HepG2 (cell line): ENCODE data around the gene ATN1. TPM values are rescaled to one million over a fixed set of nuclear protein-coding genes. Genes with fewer than 3 reads are reported as not detected.

ENCODE experiments used
- DR1 ChIP-seq: sonication (generic); formaldehyde crosslinking; IDR thresholded peaks from 2 replicates; pipeline ENCODE4 v1.8.0; 2021; ENCODE audit warnings: mild to moderate bottlenecking, missing genetic modification reagents, inconsistent platforms
- GATAD2A ChIP-seq: IDR thresholded peaks from 2 replicates; pipeline ENCODE4 v1.6.1; 2016
- GLMP ChIP-seq: sonication (generic); formaldehyde crosslinking; IDR thresholded peaks from 2 replicates; pipeline ENCODE4 v1.9.0; 2021; ENCODE audit warnings: missing genetic modification reagents, mild to moderate bottlenecking, borderline replicate concordance
- HCFC1 ChIP-seq: fragments of 150-350 bp; IDR thresholded peaks from 2 replicates; pipeline ENCODE4 v1.6.1; 2014; ENCODE audit warnings: low read depth, low read length
- MIER3 ChIP-seq: IDR thresholded peaks from 2 replicates; pipeline ENCODE4 v1.6.1; 2016; ENCODE audit warnings: missing compliant biosample characterization, borderline replicate concordance
- NR3C1 ChIP-seq: sonication (generic); formaldehyde crosslinking; IDR thresholded peaks from 2 replicates; pipeline ENCODE4 v1.4.0; 2020; ENCODE audit warnings: missing genetic modification reagents
- SIN3A ChIP-seq: IDR thresholded peaks from 2 replicates; pipeline ENCODE4 v1.6.1; 2011; ENCODE audit warnings: low read depth, mild to moderate bottlenecking, control low read depth, low read length, borderline replicate concordance
- ZMYM2 ChIP-seq: sonication (generic); formaldehyde crosslinking; IDR thresholded peaks from 2 replicates; pipeline ENCODE4 v1.8.0; 2022; ENCODE audit warnings: mild to moderate bottlenecking, missing genetic modification reagents
- ZNF354B ChIP-seq: sonication (generic); formaldehyde crosslinking; IDR thresholded peaks from 2 replicates; pipeline ENCODE4 v1.8.0; 2022; ENCODE audit warnings: mild to moderate bottlenecking, missing genetic modification reagents
- ZNF724P ChIP-seq: sonication (generic); formaldehyde crosslinking; IDR thresholded peaks from 2 replicates; pipeline ENCODE4 v1.8.0; 2022; ENCODE audit warnings: missing genetic modification reagents, borderline replicate concordance
- ZNF737 ChIP-seq: sonication (generic); formaldehyde crosslinking; IDR thresholded peaks from 2 replicates; pipeline ENCODE4 v1.5.0; 2020; ENCODE audit warnings: missing genetic modification reagents, mild to moderate bottlenecking, borderline replicate concordance
- polyA plus RNA-seq, 8 experiments: library from polyadenylated mRNA; depleted of rRNA in 3 of 8; stranded (reverse) in 7 of 8; unstranded in 1 of 8; fragments of >200 nt; fragmentation: Illumina TruSeq in 4 of 8; extraction: Trizol in 4 of 8; gene quantifications; 2 replicates each; pipeline versions ENCODE4 v1.2.1 to v1.2.3, GENCODE V29; 2011 to 2016; ENCODE audit warnings: low read depth in 4 of 8, missing spikeins in 1 of 8, mixed read lengths in 1 of 8; ENCODE audit not compliant: insufficient read depth in 1 of 8
- total RNA-seq, 5 experiments: library from RNA; depleted of rRNA; stranded (reverse); fragments of >200 nt; fragmentation: Illumina TruSeq; extraction: Trizol; gene quantifications; 2 replicates each; pipeline ENCODE4 v1.2.3, GENCODE V29; 2016; ENCODE audit warnings: low read depth in 1 of 5
- TF ChIP-seq, protein P1 (sequence below): sonication (generic); formaldehyde crosslinking; IDR thresholded peaks from 2 replicates; pipeline ENCODE4 v1.4.0; 2020; ENCODE audit warnings: low read depth, mild to moderate bottlenecking, missing genetic modification reagents
- TF ChIP-seq, protein P2 (sequence below): sonication (generic); formaldehyde crosslinking; IDR thresholded peaks from 2 replicates; pipeline ENCODE4 v1.5.1; 2020; ENCODE audit warnings: missing genetic modification reagents, mild to moderate bottlenecking, borderline replicate concordance
- TF ChIP-seq, protein P3 (sequence below): sonication (generic); formaldehyde crosslinking; IDR thresholded peaks from 2 replicates; pipeline ENCODE4 v1.8.1; 2023; ENCODE audit warnings: mild to moderate bottlenecking, missing genetic modification reagents
- TF ChIP-seq, protein P4 (sequence below): sonication (generic); formaldehyde crosslinking; IDR thresholded peaks from 2 replicates; pipeline ENCODE4 v1.4.0; 2020; ENCODE audit warnings: missing genetic modification reagents

Gene ATN1
- total and polyA plus RNA-seq, 2 of the 13 experiments (the other 11 are each of a cell fraction or from before 2014, with no cell fraction given): 2.1 to 8.6 TPM

DNA sequence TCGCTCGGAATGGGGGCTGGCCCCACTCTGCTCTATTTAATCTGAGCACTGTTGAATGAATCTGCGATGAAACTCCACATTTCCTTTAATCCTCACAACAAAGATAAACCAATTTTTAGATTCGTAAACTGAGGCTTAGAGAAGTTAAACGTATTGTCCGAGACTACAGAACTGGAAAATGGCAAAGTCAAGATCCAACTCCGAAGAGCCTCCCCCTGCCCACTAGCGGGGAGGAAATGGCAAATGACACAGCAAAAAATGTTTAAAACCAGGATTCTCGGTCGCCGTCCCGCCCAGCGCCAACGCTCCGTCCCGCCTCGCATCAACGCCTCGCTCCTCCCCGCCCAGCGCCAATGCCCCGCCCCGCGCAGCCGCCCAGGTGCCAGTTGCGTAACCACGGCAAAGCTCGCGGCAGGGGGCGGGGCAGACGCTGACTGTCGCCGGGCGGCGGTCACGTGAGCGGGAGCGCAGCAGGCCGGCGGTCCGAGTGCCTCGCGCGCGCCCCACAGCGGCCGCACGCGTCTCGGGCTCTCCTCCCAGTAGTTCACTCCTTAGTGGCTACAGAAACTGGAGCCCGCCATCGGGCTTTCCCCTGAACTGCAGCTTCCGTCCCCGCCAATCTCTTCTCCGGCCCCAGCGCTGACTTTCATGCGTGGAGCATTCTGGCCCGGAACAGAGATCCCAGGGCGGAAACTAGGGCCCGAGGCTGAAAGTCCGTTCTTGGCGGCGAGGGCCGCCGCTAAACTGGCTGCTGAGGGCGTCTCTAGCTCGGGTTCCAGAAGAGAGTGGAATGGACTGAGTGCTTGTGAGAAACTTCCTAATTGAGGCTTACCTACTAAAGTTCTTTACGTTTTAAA, 36.7 kb upstream of the ATN1 start (continued):
- peak; percentile 54; the same call in 1 of the 2 replicates for TF ChIP-seq ZMYM2 (CRISPR knock-in tag)
- TF ChIP-seq SIN3A: peak; percentile 66; the same call in 1 of the 2 replicates
- no peak for TF ChIP-seq GLMP (CRISPR knock-in tag)
- 0 out of 2 replicates have a peak, but pooled peaks have one; percentile 56 for TF ChIP-seq ZNF724P (CRISPR knock-in tag)
- TF ChIP-seq, protein P1, sequence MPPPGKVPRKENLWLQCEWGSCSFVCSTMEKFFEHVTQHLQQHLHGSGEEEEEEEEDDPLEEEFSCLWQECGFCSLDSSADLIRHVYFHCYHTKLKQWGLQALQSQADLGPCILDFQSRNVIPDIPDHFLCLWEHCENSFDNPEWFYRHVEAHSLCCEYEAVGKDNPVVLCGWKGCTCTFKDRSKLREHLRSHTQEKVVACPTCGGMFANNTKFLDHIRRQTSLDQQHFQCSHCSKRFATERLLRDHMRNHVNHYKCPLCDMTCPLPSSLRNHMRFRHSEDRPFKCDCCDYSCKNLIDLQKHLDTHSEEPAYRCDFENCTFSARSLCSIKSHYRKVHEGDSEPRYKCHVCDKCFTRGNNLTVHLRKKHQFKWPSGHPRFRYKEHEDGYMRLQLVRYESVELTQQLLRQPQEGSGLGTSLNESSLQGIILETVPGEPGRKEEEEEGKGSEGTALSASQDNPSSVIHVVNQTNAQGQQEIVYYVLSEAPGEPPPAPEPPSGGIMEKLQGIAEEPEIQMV (CRISPR knock-in tag): peak; percentile 80; the same call in 1 of the 2 replicates
- peak; percentile 39; the same call in 1 of the 2 replicates for TF ChIP-seq GATAD2A (CRISPR knock-in tag)
- no peak for TF ChIP-seq ZNF737 (CRISPR knock-in tag)
- TF ChIP-seq, protein P2, sequence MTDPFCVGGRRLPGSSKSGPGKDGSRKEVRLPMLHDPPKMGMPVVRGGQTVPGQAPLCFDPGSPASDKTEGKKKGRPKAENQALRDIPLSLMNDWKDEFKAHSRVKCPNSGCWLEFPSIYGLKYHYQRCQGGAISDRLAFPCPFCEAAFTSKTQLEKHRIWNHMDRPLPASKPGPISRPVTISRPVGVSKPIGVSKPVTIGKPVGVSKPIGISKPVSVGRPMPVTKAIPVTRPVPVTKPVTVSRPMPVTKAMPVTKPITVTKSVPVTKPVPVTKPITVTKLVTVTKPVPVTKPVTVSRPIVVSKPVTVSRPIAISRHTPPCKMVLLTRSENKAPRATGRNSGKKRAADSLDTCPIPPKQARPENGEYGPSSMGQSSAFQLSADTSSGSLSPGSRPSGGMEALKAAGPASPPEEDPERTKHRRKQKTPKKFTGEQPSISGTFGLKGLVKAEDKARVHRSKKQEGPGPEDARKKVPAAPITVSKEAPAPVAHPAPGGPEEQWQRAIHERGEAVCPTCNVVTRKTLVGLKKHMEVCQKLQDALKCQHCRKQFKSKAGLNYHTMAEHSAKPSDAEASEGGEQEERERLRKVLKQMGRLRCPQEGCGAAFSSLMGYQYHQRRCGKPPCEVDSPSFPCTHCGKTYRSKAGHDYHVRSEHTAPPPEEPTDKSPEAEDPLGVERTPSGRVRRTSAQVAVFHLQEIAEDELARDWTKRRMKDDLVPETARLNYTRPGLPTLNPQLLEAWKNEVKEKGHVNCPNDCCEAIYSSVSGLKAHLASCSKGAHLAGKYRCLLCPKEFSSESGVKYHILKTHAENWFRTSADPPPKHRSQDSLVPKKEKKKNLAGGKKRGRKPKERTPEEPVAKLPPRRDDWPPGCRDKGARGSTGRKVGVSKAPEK (CRISPR knock-in tag): no peak
- TF ChIP-seq MIER3 (CRISPR knock-in tag): peak; percentile 89
- TF ChIP-seq, protein P3, sequence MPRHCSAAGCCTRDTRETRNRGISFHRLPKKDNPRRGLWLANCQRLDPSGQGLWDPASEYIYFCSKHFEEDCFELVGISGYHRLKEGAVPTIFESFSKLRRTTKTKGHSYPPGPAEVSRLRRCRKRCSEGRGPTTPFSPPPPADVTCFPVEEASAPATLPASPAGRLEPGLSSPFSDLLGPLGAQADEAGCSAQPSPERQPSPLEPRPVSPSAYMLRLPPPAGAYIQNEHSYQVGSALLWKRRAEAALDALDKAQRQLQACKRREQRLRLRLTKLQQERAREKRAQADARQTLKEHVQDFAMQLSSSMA: peak; percentile 57; the same call in 1 of the 2 replicates
- no peak for TF ChIP-seq NR3C1 (CRISPR knock-in tag)
- 0 out of 2 replicates have a peak, but pooled peaks have one; percentile 60 for TF ChIP-seq ZNF354B
- peak; percentile 27; the same call in 1 of the 2 replicates for TF ChIP-seq HCFC1
- peak; percentile 62 for TF ChIP-seq DR1
- TF ChIP-seq, protein P4, sequence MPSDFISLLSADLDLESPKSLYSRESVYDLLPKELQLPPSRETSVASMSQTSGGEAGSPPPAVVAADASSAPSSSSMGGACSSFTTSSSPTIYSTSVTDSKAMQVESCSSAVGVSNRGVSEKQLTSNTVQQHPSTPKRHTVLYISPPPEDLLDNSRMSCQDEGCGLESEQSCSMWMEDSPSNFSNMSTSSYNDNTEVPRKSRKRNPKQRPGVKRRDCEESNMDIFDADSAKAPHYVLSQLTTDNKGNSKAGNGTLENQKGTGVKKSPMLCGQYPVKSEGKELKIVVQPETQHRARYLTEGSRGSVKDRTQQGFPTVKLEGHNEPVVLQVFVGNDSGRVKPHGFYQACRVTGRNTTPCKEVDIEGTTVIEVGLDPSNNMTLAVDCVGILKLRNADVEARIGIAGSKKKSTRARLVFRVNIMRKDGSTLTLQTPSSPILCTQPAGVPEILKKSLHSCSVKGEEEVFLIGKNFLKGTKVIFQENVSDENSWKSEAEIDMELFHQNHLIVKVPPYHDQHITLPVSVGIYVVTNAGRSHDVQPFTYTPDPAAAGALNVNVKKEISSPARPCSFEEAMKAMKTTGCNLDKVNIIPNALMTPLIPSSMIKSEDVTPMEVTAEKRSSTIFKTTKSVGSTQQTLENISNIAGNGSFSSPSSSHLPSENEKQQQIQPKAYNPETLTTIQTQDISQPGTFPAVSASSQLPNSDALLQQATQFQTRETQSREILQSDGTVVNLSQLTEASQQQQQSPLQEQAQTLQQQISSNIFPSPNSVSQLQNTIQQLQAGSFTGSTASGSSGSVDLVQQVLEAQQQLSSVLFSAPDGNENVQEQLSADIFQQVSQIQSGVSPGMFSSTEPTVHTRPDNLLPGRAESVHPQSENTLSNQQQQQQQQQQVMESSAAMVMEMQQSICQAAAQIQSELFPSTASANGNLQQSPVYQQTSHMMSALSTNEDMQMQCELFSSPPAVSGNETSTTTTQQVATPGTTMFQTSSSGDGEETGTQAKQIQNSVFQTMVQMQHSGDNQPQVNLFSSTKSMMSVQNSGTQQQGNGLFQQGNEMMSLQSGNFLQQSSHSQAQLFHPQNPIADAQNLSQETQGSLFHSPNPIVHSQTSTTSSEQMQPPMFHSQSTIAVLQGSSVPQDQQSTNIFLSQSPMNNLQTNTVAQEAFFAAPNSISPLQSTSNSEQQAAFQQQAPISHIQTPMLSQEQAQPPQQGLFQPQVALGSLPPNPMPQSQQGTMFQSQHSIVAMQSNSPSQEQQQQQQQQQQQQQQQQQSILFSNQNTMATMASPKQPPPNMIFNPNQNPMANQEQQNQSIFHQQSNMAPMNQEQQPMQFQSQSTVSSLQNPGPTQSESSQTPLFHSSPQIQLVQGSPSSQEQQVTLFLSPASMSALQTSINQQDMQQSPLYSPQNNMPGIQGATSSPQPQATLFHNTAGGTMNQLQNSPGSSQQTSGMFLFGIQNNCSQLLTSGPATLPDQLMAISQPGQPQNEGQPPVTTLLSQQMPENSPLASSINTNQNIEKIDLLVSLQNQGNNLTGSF (CRISPR knock-in tag): peak; percentile 83; the same call in 1 of the 2 replicates
